ENCODE measurements around the gene ATG2B.

Gene ATG2B

GRCh38 chr14:96270565-96271420, 92.3 kb downstream of the ATG2B start:
- no peak overlapping the region for H3K27ac ChIP-seq (ENCODE audit: low read depth, low read length)
- no peaks in the 10 kb centered on the region for H3K36me3 ChIP-seq (ENCODE audit: insufficient read depth, low read length)
- peaks cover 40% of the 10 kb centered on the region for H3K4me1 ChIP-seq (ENCODE audit: insufficient read depth, low read length)
- H3K27me3 ChIP-seq (ENCODE audit: control insufficient read depth in 1 of 2, insufficient read depth in 2 of 2, low read length in 2 of 2) = no peaks in the 10 kb centered on the region
- H3K4me3 ChIP-seq (ENCODE audit: low read depth in 1 of 2, low read length in 2 of 2) = no peak overlapping the region
- no peak overlapping the region for H3K9ac ChIP-seq (ENCODE audit: low read length)
- no peaks in the 10 kb centered on the region for H3K9me3 ChIP-seq (ENCODE audit: low read length)

DNA sequence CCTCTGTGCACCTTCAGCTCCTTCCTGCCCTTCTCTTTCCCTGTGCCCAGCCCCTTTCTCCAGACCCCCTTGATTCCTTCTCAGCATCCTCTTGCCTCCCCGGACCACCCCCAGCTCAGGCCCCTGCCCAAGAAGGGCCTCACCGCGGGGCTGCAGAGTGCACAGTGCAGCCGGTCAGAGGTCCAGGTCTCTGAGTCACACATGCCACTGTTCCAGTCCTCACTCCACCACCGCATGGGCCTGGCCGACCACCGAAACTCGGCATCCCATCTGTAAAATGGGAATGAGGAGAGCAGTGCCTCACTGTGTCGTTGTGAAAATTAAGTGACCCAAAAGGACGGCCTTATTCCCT, 93.8 kb downstream of the ATG2B start:
- Histone ChIP-seq H3K9me3 (ENCODE audit: low read length) (no peaks in the 10 kb centered on the region), H3K4me3 (ENCODE audit: low read depth in 1 of 2, low read length in 2 of 2) (no peak overlapping the region), H3K27me3 (ENCODE audit: control insufficient read depth in 1 of 2, insufficient read depth in 2 of 2, low read length in 2 of 2) (no peaks in the 10 kb centered on the region), H3K36me3 (ENCODE audit: insufficient read depth, low read length) (no peaks in the 10 kb centered on the region), H3K27ac (ENCODE audit: low read depth, low read length) (peak overlapping the region; percentile 59), H3K9ac (ENCODE audit: low read length) (no peak overlapping the region), H3K4me1 (ENCODE audit: insufficient read depth, low read length) (peaks cover 27% of the 10 kb centered on the region)

GRCh38 chr14:96268431-96269358, 94.4 kb downstream of the ATG2B start:
- H3K9ac ChIP-seq (ENCODE audit: low read length) = no peak overlapping the region
- H3K4me3 ChIP-seq (ENCODE audit: low read depth in 1 of 2, low read length in 2 of 2) = no peak overlapping the region
- no peaks in the 10 kb centered on the region for H3K27me3 ChIP-seq (ENCODE audit: control insufficient read depth in 1 of 2, insufficient read depth in 2 of 2, low read length in 2 of 2)
- no peaks in the 10 kb centered on the region for H3K36me3 ChIP-seq (ENCODE audit: insufficient read depth, low read length)
- H3K27ac ChIP-seq (ENCODE audit: low read depth, low read length) = peak overlapping the region; percentile 59
- H3K9me3 ChIP-seq (ENCODE audit: low read length) = no peaks in the 10 kb centered on the region
- H3K4me1 ChIP-seq (ENCODE audit: insufficient read depth, low read length) = peaks cover 27% of the 10 kb centered on the region

- Histone ChIP-seq H3K27ac (ENCODE audit: low read depth, low read length) (no peak overlapping the region), H3K36me3 (ENCODE audit: insufficient read depth, low read length) (no peaks in the 10 kb centered on the region)
Measured at GRCh38 chr14:96267916-96268315, 95.2 kb downstream of the ATG2B start.

DNA sequence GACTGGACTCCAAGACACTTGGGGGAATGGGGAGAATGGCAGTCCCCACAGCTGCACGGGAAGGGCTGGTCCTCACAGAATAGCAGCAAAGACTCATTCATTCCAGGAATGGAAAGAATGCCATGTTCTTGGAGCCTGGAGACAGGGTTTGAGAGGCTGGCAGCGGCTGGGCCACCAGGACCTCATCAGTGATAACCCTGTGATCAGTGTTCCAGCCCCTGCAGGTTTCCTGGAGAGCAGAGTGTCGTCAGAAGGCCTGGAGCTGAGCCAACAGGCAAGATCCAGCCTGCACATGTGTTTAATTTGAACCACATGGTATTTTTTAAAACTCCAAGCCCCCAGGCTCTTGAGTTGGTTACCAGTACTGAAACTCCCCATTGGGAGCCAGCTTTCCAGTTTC, 95.8 kb downstream of the ATG2B start:
- Histone ChIP-seq H3K4me3 (ENCODE audit: low read depth in 1 of 2, low read length in 2 of 2) (no peak overlapping the region), H3K36me3 (ENCODE audit: insufficient read depth, low read length) (no peaks in the 10 kb centered on the region), H3K27ac (ENCODE audit: low read depth, low read length) (no peak overlapping the region), H3K4me1 (ENCODE audit: insufficient read depth, low read length) (peaks cover 27% of the 10 kb centered on the region), H3K9me3 (ENCODE audit: low read length) (no peaks in the 10 kb centered on the region), H3K27me3 (ENCODE audit: control insufficient read depth in 1 of 2, insufficient read depth in 2 of 2, low read length in 2 of 2) (no peaks in the 10 kb centered on the region), H3K9ac (ENCODE audit: low read length) (no peak overlapping the region)

More at GRCh38 chr14:96267916-96268315, 95.2 kb downstream of the ATG2B start:
- Histone ChIP-seq H3K9me3 (ENCODE audit: low read length) (no peaks in the 10 kb centered on the region), H3K9ac (ENCODE audit: low read length) (no peak overlapping the region), H3K27me3 (ENCODE audit: control insufficient read depth in 1 of 2, insufficient read depth in 2 of 2, low read length in 2 of 2) (no peaks in the 10 kb centered on the region), H3K4me1 (ENCODE audit: insufficient read depth, low read length) (peaks cover 27% of the 10 kb centered on the region), H3K4me3 (ENCODE audit: low read depth in 1 of 2, low read length in 2 of 2) (no peak overlapping the region)

GRCh38 chr14:96265383-96266095, 97.6 kb downstream of the ATG2B start:
- Histone ChIP-seq H3K4me3 (ENCODE audit: low read depth in 1 of 2, low read length in 2 of 2) (no peak overlapping the region), H3K27me3 (ENCODE audit: control insufficient read depth in 1 of 2, insufficient read depth in 2 of 2, low read length in 2 of 2) (no peaks in the 10 kb centered on the region), H3K36me3 (ENCODE audit: insufficient read depth, low read length) (no peaks in the 10 kb centered on the region), H3K4me1 (ENCODE audit: insufficient read depth, low read length) (peaks cover 27% of the 10 kb centered on the region), H3K27ac (ENCODE audit: low read depth, low read length) (no peak overlapping the region), H3K9me3 (ENCODE audit: low read length) (no peaks in the 10 kb centered on the region), H3K9ac (ENCODE audit: low read length) (no peak overlapping the region)

DNA sequence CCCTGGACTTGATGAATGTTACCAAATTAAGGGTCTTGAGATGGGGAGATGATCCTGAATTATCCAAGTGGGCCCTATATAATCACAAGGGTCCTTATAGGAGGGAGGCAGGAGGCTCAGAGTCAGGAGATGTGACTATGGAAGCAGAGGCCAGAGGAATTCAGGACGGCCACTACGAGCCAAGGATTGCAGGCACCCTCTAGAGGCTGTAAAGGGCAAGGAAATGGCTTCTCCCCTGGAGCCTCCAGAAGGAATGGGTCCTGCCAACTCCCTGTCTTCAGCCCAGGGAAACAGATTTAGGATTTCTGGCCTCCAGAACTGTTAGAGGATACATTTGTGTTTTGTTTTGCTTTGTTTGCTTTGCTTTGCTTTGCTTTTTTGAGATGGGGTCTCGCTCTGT, 98.3 kb downstream of the ATG2B start:
- Histone ChIP-seq H3K9ac (ENCODE audit: low read length) (no peak overlapping the region), H3K4me1 (ENCODE audit: insufficient read depth, low read length) (peaks cover 27% of the 10 kb centered on the region), H3K27me3 (ENCODE audit: control insufficient read depth in 1 of 2, insufficient read depth in 2 of 2, low read length in 2 of 2) (no peaks in the 10 kb centered on the region), H3K36me3 (ENCODE audit: insufficient read depth, low read length) (no peaks in the 10 kb centered on the region), H3K4me3 (ENCODE audit: low read depth in 1 of 2, low read length in 2 of 2) (no peak overlapping the region), H3K27ac (ENCODE audit: low read depth, low read length) (no peak overlapping the region), H3K9me3 (ENCODE audit: low read length) (no peaks in the 10 kb centered on the region)

- H3K9ac ChIP-seq (ENCODE audit: low read length) = no peak overlapping the region
- no peaks in the 10 kb centered on the region for H3K27me3 ChIP-seq (ENCODE audit: control insufficient read depth in 1 of 2, insufficient read depth in 2 of 2, low read length in 2 of 2)
- H3K4me3 ChIP-seq (ENCODE audit: low read depth in 1 of 2, low read length in 2 of 2) = no peak overlapping the region
- no peaks in the 10 kb centered on the region for H3K36me3 ChIP-seq (ENCODE audit: insufficient read depth, low read length)
- H3K4me1 ChIP-seq (ENCODE audit: insufficient read depth, low read length) = peaks cover 20% of the 10 kb centered on the region
- no peak overlapping the region for H3K27ac ChIP-seq (ENCODE audit: low read depth, low read length)
- no peaks in the 10 kb centered on the region for H3K9me3 ChIP-seq (ENCODE audit: low read length)
Measured at GRCh38 chr14:96264200-96264553, 99.0 kb downstream of the ATG2B start.

DNA sequence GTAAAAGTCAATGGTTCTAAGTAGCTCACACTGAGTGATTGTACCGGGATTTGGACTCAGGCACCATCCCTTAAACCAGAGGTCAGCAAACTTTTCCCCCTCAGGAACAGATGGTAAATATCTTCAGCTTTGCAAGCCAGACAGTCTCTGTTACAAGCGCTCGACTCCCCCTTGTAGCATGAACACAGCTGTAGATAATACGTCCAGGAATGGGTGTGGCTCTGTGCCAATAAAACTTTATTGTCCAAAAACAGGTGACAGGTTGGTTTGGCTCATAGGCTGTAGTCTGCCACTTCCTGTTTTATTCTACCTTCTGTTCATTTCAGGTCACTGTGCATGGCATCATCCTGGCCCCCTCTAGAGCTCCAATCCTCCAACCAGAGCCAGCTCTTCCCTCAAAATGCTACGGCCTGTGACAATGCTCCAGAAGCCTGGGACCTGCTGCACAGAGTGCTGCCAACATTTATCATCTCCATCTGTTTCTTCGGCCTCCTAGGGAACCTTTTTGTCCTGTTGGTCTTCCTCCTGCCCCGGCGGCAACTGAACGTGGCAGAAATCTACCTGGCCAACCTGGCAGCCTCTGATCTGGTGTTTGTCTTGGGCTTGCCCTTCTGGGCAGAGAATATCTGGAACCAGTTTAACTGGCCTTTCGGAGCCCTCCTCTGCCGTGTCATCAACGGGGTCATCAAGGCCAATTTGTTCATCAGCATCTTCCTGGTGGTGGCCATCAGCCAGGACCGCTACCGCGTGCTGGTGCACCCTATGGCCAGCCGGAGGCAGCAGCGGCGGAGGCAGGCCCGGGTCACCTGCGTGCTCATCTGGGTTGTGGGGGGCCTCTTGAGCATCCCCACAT, 99.6 kb downstream of the ATG2B start:
- H3K4me3 ChIP-seq (ENCODE audit: low read depth in 1 of 2, low read length in 2 of 2) = no peak overlapping the region
- H3K4me1 ChIP-seq (ENCODE audit: insufficient read depth, low read length) = peaks cover 14% of the 10 kb centered on the region
- no peaks in the 10 kb centered on the region for H3K36me3 ChIP-seq (ENCODE audit: insufficient read depth, low read length)
- no peaks in the 10 kb centered on the region for H3K9me3 ChIP-seq (ENCODE audit: low read length)
- H3K9ac ChIP-seq (ENCODE audit: low read length) = no peak overlapping the region
- no peak overlapping the region for H3K27ac ChIP-seq (ENCODE audit: low read depth, low read length)
- H3K27me3 ChIP-seq (ENCODE audit: control insufficient read depth in 1 of 2, insufficient read depth in 2 of 2, low read length in 2 of 2) = no peaks in the 10 kb centered on the region

GRCh38 chr14:96261772-96262655, 101.1 kb downstream of the ATG2B start:
- H3K4me1 ChIP-seq (ENCODE audit: insufficient read depth, low read length) = peaks cover 2% of the 10 kb centered on the region
- no peak overlapping the region for H3K27ac ChIP-seq (ENCODE audit: low read depth, low read length)
- no peak overlapping the region for H3K4me3 ChIP-seq (ENCODE audit: low read depth in 1 of 2, low read length in 2 of 2)
- no peaks in the 10 kb centered on the region for H3K27me3 ChIP-seq (ENCODE audit: control insufficient read depth in 1 of 2, insufficient read depth in 2 of 2, low read length in 2 of 2)
- no peaks in the 10 kb centered on the region for H3K9me3 ChIP-seq (ENCODE audit: low read length)
- no peak overlapping the region for H3K9ac ChIP-seq (ENCODE audit: low read length)
- H3K36me3 ChIP-seq (ENCODE audit: insufficient read depth, low read length) = no peaks in the 10 kb centered on the region
